PC-9 (cell line): ENCODE measurements around the gene ATP13A2.

Source experiments
- CTCF ChIP-seq: fragments of 200-600 bp; sonication (generic); conservative IDR thresholded peaks from 2 replicates; pipeline ENCODE4 v1.6.1; 2017; ENCODE audit warnings: mixed run types, antibody characterized with exemption, mild to moderate bottlenecking, moderate library complexity
- EZH2 ChIP-seq: fragments of 200-600 bp; sonication (generic); IDR thresholded peaks from 2 replicates; pipeline ENCODE4 v1.8.0; 2017; ENCODE audit warnings: antibody characterized with exemption, low read depth

- TF ChIP-seq EZH2 (no peak), CTCF (no peak)
These were observed 65.1 kb downstream of the ATP13A2 start for GRCh38 chr1:16946646-16947045.
